HepG2 (cell line): ENCODE measurements around the gene NAPEPLD. TPM values are rescaled to one million over a fixed set of nuclear protein-coding genes. Genes with fewer than 3 reads are reported as not detected.
A peak's percentile ranks its signal among the peaks of the same experiment; 100 is the strongest.

Experiments
- ARNT2 ChIP-seq: sonication (generic); formaldehyde crosslinking; IDR thresholded peaks from 2 replicates; pipeline ENCODE4 v1.8.0; 2022; ENCODE audit warnings: mild to moderate bottlenecking, low read depth, missing genetic modification reagents, moderate library complexity
- CENPX ChIP-seq: sonication (generic); formaldehyde crosslinking; IDR thresholded peaks from 2 replicates; pipeline ENCODE4 v1.9.0; 2021; ENCODE audit warnings: mild to moderate bottlenecking, missing genetic modification reagents, moderate library complexity
- CSRNP2 ChIP-seq: sonication (generic); formaldehyde crosslinking; conservative IDR thresholded peaks from 2 replicates; pipeline ENCODE4 v1.8.0; 2022; ENCODE audit warnings: low read depth, missing genetic modification reagents
- EZH2 ChIP-seq: conservative IDR thresholded peaks from 2 replicates; pipeline ENCODE4 v1.6.1; 2012; ENCODE audit warnings: mild to moderate bottlenecking, low read depth, low read length, moderate library complexity
- FOXJ3 ChIP-seq: sonication (generic); formaldehyde crosslinking; IDR thresholded peaks from 2 replicates; pipeline ENCODE4 v1.4.0; 2020; ENCODE audit warnings: missing genetic modification reagents, mild to moderate bottlenecking, borderline replicate concordance
- GPBP1L1 ChIP-seq: sonication (generic); formaldehyde crosslinking; IDR thresholded peaks from 2 replicates; pipeline ENCODE4 v1.5.0; 2020; ENCODE audit warnings: mild to moderate bottlenecking, missing genetic modification reagents
- HMG20B ChIP-seq: conservative IDR thresholded peaks from 2 replicates; pipeline ENCODE4 v1.6.1; 2016; ENCODE audit warnings: missing genetic modification reagents, missing compliant biosample characterization
- MEIS1 ChIP-seq: sonication (generic); formaldehyde crosslinking; IDR thresholded peaks from 2 replicates; pipeline ENCODE4 v1.9.0; 2021; ENCODE audit warnings: mild to moderate bottlenecking, missing genetic modification reagents, moderate library complexity, borderline replicate concordance
- MXI1 ChIP-seq: IDR thresholded peaks from 3 replicates; pipeline ENCODE4 v1.6.1; 2012; ENCODE audit warnings: low read depth, low read length, inconsistent platforms, borderline replicate concordance
- SAP130 ChIP-seq: IDR thresholded peaks from 2 replicates; pipeline ENCODE4 v1.6.1; 2016; ENCODE audit warnings: low read depth
- SETDB1 ChIP-seq: sonication (generic); formaldehyde crosslinking; IDR thresholded peaks from 2 replicates; pipeline ENCODE4 v1.5.1; 2020; ENCODE audit warnings: missing genetic modification reagents, mild to moderate bottlenecking, borderline replicate concordance
- SNAI1 ChIP-seq: sonication (generic); formaldehyde crosslinking; IDR thresholded peaks from 2 replicates; pipeline ENCODE4 v1.5.0; 2020; ENCODE audit warnings: mild to moderate bottlenecking, missing genetic modification reagents, borderline replicate concordance
- SOX5 ChIP-seq: IDR thresholded peaks from 2 replicates; pipeline ENCODE4 v1.6.1; 2016; ENCODE audit warnings: borderline replicate concordance
- SRF ChIP-seq: IDR thresholded peaks from 2 replicates; pipeline ENCODE4 v1.6.1; 2011; ENCODE audit warnings: mild to moderate bottlenecking, low read depth, low read length, moderate library complexity
- TEAD2 ChIP-seq: sonication (generic); formaldehyde crosslinking; IDR thresholded peaks from 2 replicates; pipeline ENCODE4 v1.9.0; 2021; ENCODE audit warnings: missing genetic modification reagents
- ZNF235 ChIP-seq: sonication (generic); formaldehyde crosslinking; IDR thresholded peaks from 2 replicates; pipeline ENCODE4 v1.8.1; 2023; ENCODE audit warnings: mild to moderate bottlenecking, missing genetic modification reagents, borderline replicate concordance
- ZNF281 ChIP-seq: sonication (generic); formaldehyde crosslinking; IDR thresholded peaks from 2 replicates; pipeline ENCODE4 v1.4.0; 2020; ENCODE audit warnings: missing genetic modification reagents, borderline replicate concordance
- ZNF615 ChIP-seq: sonication (generic); formaldehyde crosslinking; IDR thresholded peaks from 2 replicates; pipeline ENCODE4 v1.5.0; 2020; ENCODE audit warnings: mild to moderate bottlenecking, missing genetic modification reagents, borderline replicate concordance
- polyA plus RNA-seq, 8 experiments: library from polyadenylated mRNA; depleted of rRNA in 3 of 8; stranded (reverse) in 7 of 8; unstranded in 1 of 8; fragments of >200 nt; fragmentation: Illumina TruSeq in 4 of 8; extraction: Trizol in 4 of 8; gene quantifications; 2 replicates each; pipeline versions ENCODE4 v1.2.1 to v1.2.3, GENCODE V29; 2011 to 2016; ENCODE audit warnings: low read depth in 4 of 8, missing spikeins in 1 of 8, mixed read lengths in 1 of 8; ENCODE audit not compliant: insufficient read depth in 1 of 8
- total RNA-seq, 5 experiments: library from RNA; depleted of rRNA; stranded (reverse); fragments of >200 nt; fragmentation: Illumina TruSeq; extraction: Trizol; gene quantifications; 2 replicates each; pipeline ENCODE4 v1.2.3, GENCODE V29; 2016; ENCODE audit warnings: low read depth in 1 of 5
- TF ChIP-seq, protein P1 (sequence below): IDR thresholded peaks from 2 replicates; pipeline ENCODE4 v1.6.1; 2016; ENCODE audit warnings: mild to moderate bottlenecking
- TF ChIP-seq, protein P2 (sequence below): sonication (generic); formaldehyde crosslinking; IDR thresholded peaks from 2 replicates; pipeline ENCODE4 v1.8.1; 2023; ENCODE audit warnings: mild to moderate bottlenecking, missing genetic modification reagents

Gene NAPEPLD
- total and polyA plus RNA-seq, 2 of the 13 experiments (the other 11 are each of a cell fraction or from before 2014, with no cell fraction given) = 3.4 to 5.6 TPM

DNA sequence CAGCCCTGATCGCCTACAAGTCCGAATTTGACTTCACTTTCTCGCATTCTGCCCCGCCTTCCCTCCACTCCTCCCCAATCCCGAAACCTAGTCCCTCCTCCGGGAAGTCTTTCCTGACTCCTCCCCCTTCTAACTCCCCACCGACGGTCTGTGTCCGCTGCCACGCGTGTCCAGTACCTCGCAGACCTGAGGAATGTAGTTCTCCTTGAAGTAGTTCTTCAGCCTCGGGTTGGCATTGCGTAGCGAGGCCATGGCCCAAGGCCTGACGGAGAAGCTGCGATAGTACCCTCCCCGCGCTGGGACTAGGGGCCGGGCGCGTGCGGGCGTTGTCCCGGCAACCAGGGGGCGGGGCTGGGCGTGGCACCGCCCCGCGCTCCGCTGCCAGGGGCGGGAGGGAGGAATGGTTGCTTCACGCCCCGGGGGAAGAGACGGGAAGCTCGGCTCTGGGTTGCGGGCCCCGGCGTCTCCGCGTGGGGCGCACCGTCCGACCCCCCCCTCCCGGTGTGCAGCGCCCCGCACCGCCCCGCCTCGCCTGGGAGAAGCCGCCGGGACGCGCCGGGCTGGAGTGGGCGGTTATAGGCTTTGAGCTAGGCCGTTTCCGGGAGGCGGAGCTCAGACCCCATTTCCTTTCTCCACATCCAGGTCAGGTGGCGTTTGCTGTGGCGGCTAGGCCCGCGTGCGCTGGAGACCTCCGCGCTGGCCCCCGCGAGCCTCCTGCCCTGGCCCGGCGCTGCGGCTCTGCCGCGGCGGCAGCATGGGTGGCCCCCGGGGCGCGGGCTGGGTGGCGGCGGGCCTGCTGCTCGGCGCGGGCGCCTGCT is 74.2 kb downstream of the NAPEPLD start, which contains the start of the genes ARMC10 and FBXL13 (continued):
- TF ChIP-seq FOXJ3 (CRISPR knock-in tag) (no peak), EZH2 (no peak), CSRNP2 (CRISPR knock-in tag) (0 out of 2 replicates have a peak, but pooled peaks have one; percentile 64), SNAI1 (CRISPR knock-in tag) (no peak), SAP130 (CRISPR knock-in tag) (peak; percentile 97), ZNF615 (CRISPR knock-in tag) (no peak), ZNF235 (CRISPR knock-in tag) (no peak), SRF (no peak), TEAD2 (CRISPR knock-in tag) (no peak), CENPX (CRISPR knock-in tag) (no peak), MEIS1 (CRISPR knock-in tag) (no peak), SETDB1 (no peak), SOX5 (no peak), GPBP1L1 (no peak), MXI1 (peak; percentile 94), ZNF281 (no peak), HMG20B (CRISPR knock-in tag) (no peak), ARNT2 (CRISPR knock-in tag) (no peak)
- TF ChIP-seq, protein P1, sequence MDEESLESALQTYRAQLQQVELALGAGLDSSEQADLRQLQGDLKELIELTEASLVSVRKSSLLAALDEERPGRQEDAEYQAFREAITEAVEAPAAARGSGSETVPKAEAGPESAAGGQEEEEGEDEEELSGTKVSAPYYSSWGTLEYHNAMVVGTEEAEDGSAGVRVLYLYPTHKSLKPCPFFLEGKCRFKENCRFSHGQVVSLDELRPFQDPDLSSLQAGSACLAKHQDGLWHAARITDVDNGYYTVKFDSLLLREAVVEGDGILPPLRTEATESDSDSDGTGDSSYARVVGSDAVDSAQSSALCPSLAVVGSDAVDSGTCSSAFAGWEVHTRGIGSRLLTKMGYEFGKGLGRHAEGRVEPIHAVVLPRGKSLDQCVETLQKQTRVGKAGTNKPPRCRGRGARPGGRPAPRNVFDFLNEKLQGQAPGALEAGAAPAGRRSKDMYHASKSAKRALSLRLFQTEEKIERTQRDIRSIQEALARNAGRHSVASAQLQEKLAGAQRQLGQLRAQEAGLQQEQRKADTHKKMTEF (CRISPR knock-in tag) = 0 out of 2 replicates have a peak, but pooled peaks have one; percentile 22
- TF ChIP-seq, protein P2, sequence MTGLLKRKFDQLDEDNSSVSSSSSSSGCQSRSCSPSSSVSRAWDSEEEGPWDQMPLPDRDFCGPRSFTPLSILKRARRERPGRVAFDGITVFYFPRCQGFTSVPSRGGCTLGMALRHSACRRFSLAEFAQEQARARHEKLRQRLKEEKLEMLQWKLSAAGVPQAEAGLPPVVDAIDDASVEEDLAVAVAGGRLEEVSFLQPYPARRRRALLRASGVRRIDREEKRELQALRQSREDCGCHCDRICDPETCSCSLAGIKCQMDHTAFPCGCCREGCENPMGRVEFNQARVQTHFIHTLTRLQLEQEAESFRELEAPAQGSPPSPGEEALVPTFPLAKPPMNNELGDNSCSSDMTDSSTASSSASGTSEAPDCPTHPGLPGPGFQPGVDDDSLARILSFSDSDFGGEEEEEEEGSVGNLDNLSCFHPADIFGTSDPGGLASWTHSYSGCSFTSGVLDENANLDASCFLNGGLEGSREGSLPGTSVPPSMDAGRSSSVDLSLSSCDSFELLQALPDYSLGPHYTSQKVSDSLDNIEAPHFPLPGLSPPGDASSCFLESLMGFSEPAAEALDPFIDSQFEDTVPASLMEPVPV (CRISPR knock-in tag) = peak; percentile 90
